Thoracic aorta endothelial cell (primary cell): ENCODE results near the gene CLEC5A. TPM values are rescaled to one million over a fixed set of nuclear protein-coding genes. Genes with fewer than 3 reads are reported as not detected.

ENCODE experiments used
- total RNA-seq: library from RNA; depleted of rRNA; stranded (reverse); fragments of >200 nt; gene quantifications from 2 replicates; pipeline ENCODE4 v1.2.3, GENCODE V29; 2012

Gene CLEC5A
- not detected in 2 replicates for total RNA-seq

GRCh38 chr7:141946796-141947195, at the start of gene CLEC5A:
CLEC5A (minus strand) TSS chr7:141946974; CDS start chr7:141946292, 682 bp downstream.

GRCh38 chr7:141973673-141974072, 26.9 kb upstream of the CLEC5A start, which contains the start of gene TAS2R38:
TAS2R38 (minus strand) TSS chr7:141973773; CDS start chr7:141973689, 84 bp downstream.

GRCh38 chr7:141916099-141916498, 30.7 kb downstream of the CLEC5A start, which contains the start of gene OR9A4:
OR9A4 (plus strand) TSS chr7:141916399; CDS start chr7:141918876, 2,477 bp downstream.

Other genes with a start within 250 kb of the CLEC5A start
- 45.7 and 50.8 TPM in 2 replicates for gene DENND11, start 244.8 kb downstream of the CLEC5A start, total RNA-seq
- gene WEE2, start 238.6 kb downstream of the CLEC5A start, total RNA-seq: not detected in 2 replicates
- 192 and 202 TPM in 2 replicates for gene SSBP1, start 208.6 kb downstream of the CLEC5A start, total RNA-seq
- 1.4 and 1.7 TPM in 2 replicates for gene TAS2R3, start 182.9 kb downstream of the CLEC5A start, total RNA-seq
- gene TAS2R4, start 170.3 kb downstream of the CLEC5A start, total RNA-seq: 1.1 and 1.7 TPM in 2 replicates
- gene TAS2R5, start 156.8 kb downstream of the CLEC5A start, total RNA-seq: 0.66 and 1.7 TPM in 2 replicates
- gene PRSS37, start 105.5 kb downstream of the CLEC5A start, total RNA-seq: not detected in 2 replicates
- gene OR9A4, start 30.6 kb downstream of the CLEC5A start, total RNA-seq: not detected in 2 replicates
- gene TAS2R38, start 26.8 kb upstream of the CLEC5A start, total RNA-seq: not detected in 2 replicates
- gene MGAM, start 48.9 kb upstream of the CLEC5A start, total RNA-seq: not detected in 2 replicates
- not detected in 2 replicates for gene MGAM2, start 164.7 kb upstream of the CLEC5A start, total RNA-seq